Body of pancreas (tissue), 4 donors: Measurements from ENCODE around the gene MEGF9.

Source experiments
- CTCF ChIP-seq, 7 experiments: fragments of 450-650 bp in 4 of 7; fragments of 200-600 bp in 3 of 7; sonication (generic) in 3 of 7; IDR thresholded peaks; one replicate each; pipeline ENCODE4 v1.5.1; 2016 to 2019; ENCODE audit warnings: antibody characterized with exemption in 7 of 7
- POLR2A ChIP-seq, 3 donors: fragments of 450-650 bp; IDR thresholded peaks; one replicate each; pipeline ENCODE4 v1.6.1; 2016; ENCODE audit warnings: antibody characterized with exemption in 3 of 3, mild to moderate bottlenecking in 2 of 3

GRCh38 chr9:120643061-120643460 is 71.2 kb downstream of the MEGF9 start:
- TF ChIP-seq CTCF (IDR thresholded peaks at IDR 0.05) (no peak), POLR2A (IDR thresholded peaks at IDR 0.05) (no peak)
